Epithelial cell of esophagus (primary cell): ENCODE results near the gene SYNPO2.

ENCODE experiments used
- DNase-seq: peaks from one replicate; pipeline ENCODE4 v3.0.0; 2010; ENCODE audit warnings: low read depth
- H3K4me3 ChIP-seq: 2 replicates; pipeline ENCODE4 v1.5.1; 2011; ENCODE audit warnings: mild to moderate bottlenecking, low read length, control low read depth
- CTCF ChIP-seq: IDR thresholded peaks from 2 replicates; pipeline ENCODE4 v1.5.1; 2011; ENCODE audit warnings: low read depth, mild to moderate bottlenecking, low read length, control low read depth, inconsistent platforms; ENCODE audit not compliant: insufficient read depth; ENCODE audit errors: missing control alignments

The SYNPO2 gene

GRCh38 chr4:118979712-118980111 is 91.1 kb downstream of the SYNPO2 start:
- DNase-seq, result no peak
- TF ChIP-seq CTCF, result no peak
- no peak overlapping the region for H3K4me3 ChIP-seq

- DNase-seq, result no peak
- no peak overlapping the region for H3K4me3 ChIP-seq
- TF ChIP-seq CTCF, result no peak
These were observed 92.7 kb downstream of the SYNPO2 start for GRCh38 chr4:118981171-118981838.

GRCh38 chr4:118981839-118982381 is 93.3 kb downstream of the SYNPO2 start:
- H3K4me3 ChIP-seq, result no peak overlapping the region
- DNase-seq, result peak; percentile 83
- TF ChIP-seq CTCF, result peak; percentile 83

- DNase-seq, result peak; percentile 29
- no peak for TF ChIP-seq CTCF
- H3K4me3 ChIP-seq, result no peak overlapping the region
These were observed 94.6 kb downstream of the SYNPO2 start for GRCh38 chr4:118983293-118983692.

GRCh38 chr4:118983831-118984230 is 95.2 kb downstream of the SYNPO2 start:
- DNase-seq, result no peak
- H3K4me3 ChIP-seq, result no peak overlapping the region
- TF ChIP-seq CTCF, result no peak

- DNase-seq, result no peak
- TF ChIP-seq CTCF, result no peak
- no peak overlapping the region for H3K4me3 ChIP-seq
These were observed 96.7 kb downstream of the SYNPO2 start for GRCh38 chr4:118985170-118986000.
